ENCODE data around the gene RALGDS. TPM values are rescaled to one million over a fixed set of nuclear protein-coding genes. Genes with fewer than 3 reads are reported as not detected.
"Not testable (repeated sequence)": the region's sequence is repeated elsewhere in the genome, so short reads cannot be mapped to it uniquely, and the experiment has no call there.

Gene RALGDS
- total and polyA plus RNA-seq, 9 donors = 26.2 to 139 (median 48.8) TPM

- no peaks in the 10 kb centered on the region for H3K36me3 ChIP-seq
- TF ChIP-seq EP300 (IDR thresholded peaks at IDR 0.05) = no peak
- TF ChIP-seq POLR2A (IDR thresholded peaks at IDR 0.05) = no peak
- no peak for TF ChIP-seq CTCF (IDR thresholded peaks at IDR 0.05)
- no peaks in the 10 kb centered on the region for H3K9me3 ChIP-seq
- H3K4me3 ChIP-seq = no peak overlapping the region
- intact Hi-C loops (cut with DNase I) = no loop called here
- H3K27me3 ChIP-seq = no peaks in the 10 kb centered on the region
- no peaks in the 10 kb centered on the region for H3K4me1 ChIP-seq (ENCODE audit: insufficient read depth)
- no peak for DNase-seq
- WGBS, 3 donors = 86 to 88% (median 87%) methylated on average over 16 of the region's 16 CpGs
- H3K27ac ChIP-seq = no peak overlapping the region
These were observed 22.8 kb downstream of the RALGDS start for GRCh38 chr9:133098104-133098754.

- Histone ChIP-seq H3K36me3 (no peaks in the 10 kb centered on the region), H3K27me3 (no peaks in the 10 kb centered on the region), H3K4me3 (no peak overlapping the region), H3K27ac (no peak overlapping the region), H3K4me1 (ENCODE audit: insufficient read depth) (peaks cover 1% of the 10 kb centered on the region), H3K9me3 (no peaks in the 10 kb centered on the region)
- 92 to 98% (median 96%) methylated on average over 3 of the region's 3 CpGs for WGBS, 3 donors
- no peak for DNase-seq
- TF ChIP-seq CTCF (IDR thresholded peaks at IDR 0.05) = no peak
- TF ChIP-seq POLR2A (IDR thresholded peaks at IDR 0.05) = no peak
- TF ChIP-seq EP300 (IDR thresholded peaks at IDR 0.05) = no peak
- intact Hi-C loops (cut with DNase I) = no loop called here
These were observed 26.1 kb downstream of the RALGDS start for GRCh38 chr9:133094842-133095393.

- 74 to 84% (median 76%) methylated on average over 4 of the region's 4 CpGs for WGBS, 3 donors
These were observed 26.7 kb downstream of the RALGDS start for GRCh38 chr9:133094351-133094750.

GRCh38 chr9:133090752-133091385 lies 30.2 kb downstream of the RALGDS start:
- Histone ChIP-seq H3K4me1 (ENCODE audit: insufficient read depth) (peaks cover 1% of the 10 kb centered on the region), H3K27me3 (no peaks in the 10 kb centered on the region), H3K27ac (no peak overlapping the region), H3K9me3 (no peaks in the 10 kb centered on the region), H3K4me3 (no peak overlapping the region), H3K36me3 (no peaks in the 10 kb centered on the region)
- no peak for TF ChIP-seq POLR2A (IDR thresholded peaks at IDR 0.05)
- no peak for TF ChIP-seq EP300 (IDR thresholded peaks at IDR 0.05)
- no peak for TF ChIP-seq CTCF (IDR thresholded peaks at IDR 0.05)
- WGBS, 3 donors = 56 to 68% (median 58%) methylated on average over 11 of the region's 11 CpGs
- intact Hi-C loops (cut with DNase I) = no loop called here
- DNase-seq = no peak

More at GRCh38 chr9:133094351-133094750, 26.7 kb downstream of the RALGDS start:
- H3K4me3 ChIP-seq; H3K9me3 ChIP-seq; H3K27ac ChIP-seq; DNase-seq; intact Hi-C loops (cut with DNase I); H3K27me3 ChIP-seq; H3K4me1 ChIP-seq (ENCODE audit: insufficient read depth); H3K36me3 ChIP-seq: not testable (repeated sequence)

GRCh38 chr9:133090187-133090586 lies 30.9 kb downstream of the RALGDS start:
- no peak overlapping the region for H3K27ac ChIP-seq
- no peak overlapping the region for H3K4me3 ChIP-seq
- DNase-seq = no peak
- TF ChIP-seq POLR2A (IDR thresholded peaks at IDR 0.05) (no peak), EP300 (IDR thresholded peaks at IDR 0.05) (no peak), CTCF (IDR thresholded peaks at IDR 0.05) (no peak)
- WGBS, 3 donors = 65 to 77% (median 73%) methylated on average over 5 to 6 of the region's 6 CpGs
- peaks cover 1% of the 10 kb centered on the region for H3K4me1 ChIP-seq (ENCODE audit: insufficient read depth)
- intact Hi-C loops (cut with DNase I) = no loop called here
- H3K36me3 ChIP-seq = no peaks in the 10 kb centered on the region
- H3K9me3 ChIP-seq = no peaks in the 10 kb centered on the region
- H3K27me3 ChIP-seq = no peaks in the 10 kb centered on the region
